GM21576 (cell line): Measurements from ENCODE around the gene MYNN.

Experiments used
- ATAC-seq: cut with Tn5 transposase; IDR thresholded peaks from one replicate; pipeline ENCODE4 v1.9.1; 2021; ENCODE audit warnings: mild to moderate bottlenecking, moderate library complexity; ENCODE audit not compliant: unreplicated experiment

The MYNN gene

DNA sequence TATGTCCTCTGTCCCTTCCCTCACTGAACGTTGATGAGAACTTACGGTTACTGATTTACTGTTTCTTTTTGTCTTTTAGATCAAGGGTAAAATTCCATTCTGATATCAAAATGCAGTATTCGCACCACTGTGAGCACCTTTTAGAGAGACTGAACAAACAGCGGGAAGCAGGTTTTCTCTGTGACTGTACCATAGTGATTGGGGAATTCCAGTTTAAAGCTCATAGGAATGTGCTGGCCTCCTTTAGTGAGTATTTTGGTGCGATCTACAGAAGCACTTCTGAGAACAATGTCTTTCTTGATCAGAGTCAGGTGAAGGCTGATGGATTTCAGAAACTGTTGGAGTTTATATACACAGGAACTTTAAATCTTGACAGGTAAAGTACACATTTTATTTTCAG lies 990 bp downstream of the MYNN start:
- ATAC-seq: no peak

DNA sequence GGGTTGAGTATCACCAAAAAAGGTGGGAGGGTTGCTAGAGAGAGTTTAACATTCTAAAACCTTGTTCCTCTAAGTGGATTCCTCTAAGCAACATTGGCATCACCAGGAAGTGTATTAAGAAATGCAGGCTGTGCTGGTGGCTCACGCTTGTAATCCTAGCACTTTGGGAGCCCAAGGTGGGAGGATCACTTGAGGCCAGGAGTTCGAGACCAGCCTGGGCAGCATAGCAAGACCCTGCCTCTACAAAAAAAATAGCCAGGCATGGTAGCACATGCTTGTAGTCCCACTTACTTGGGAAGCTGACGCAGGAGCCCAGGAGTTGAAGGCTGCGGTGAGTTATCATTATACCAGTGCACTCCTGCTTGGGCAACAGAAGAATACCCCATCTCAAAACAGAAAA lies 4.6 kb downstream of the MYNN start:
- ATAC-seq: no peak

DNA sequence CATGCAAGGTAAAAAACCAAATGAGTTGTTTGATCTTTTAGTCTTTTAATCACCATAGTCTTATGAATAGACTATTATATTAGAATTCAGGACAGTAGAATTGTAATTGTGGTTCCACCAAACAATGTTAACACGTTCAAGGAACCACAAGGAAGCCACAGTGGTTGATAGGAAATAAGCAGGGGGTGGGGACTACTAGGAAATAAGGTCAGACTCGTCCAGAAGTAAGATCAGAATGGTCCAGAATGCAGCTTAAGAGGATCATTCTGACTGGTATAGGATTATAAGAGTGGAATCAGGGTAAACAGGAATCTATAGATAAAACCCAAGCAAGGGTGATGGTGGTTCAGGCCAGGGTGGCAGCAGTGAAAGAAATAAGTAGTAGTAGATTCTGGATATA lies 7.5 kb downstream of the MYNN start:
- ATAC-seq: no peak

DNA sequence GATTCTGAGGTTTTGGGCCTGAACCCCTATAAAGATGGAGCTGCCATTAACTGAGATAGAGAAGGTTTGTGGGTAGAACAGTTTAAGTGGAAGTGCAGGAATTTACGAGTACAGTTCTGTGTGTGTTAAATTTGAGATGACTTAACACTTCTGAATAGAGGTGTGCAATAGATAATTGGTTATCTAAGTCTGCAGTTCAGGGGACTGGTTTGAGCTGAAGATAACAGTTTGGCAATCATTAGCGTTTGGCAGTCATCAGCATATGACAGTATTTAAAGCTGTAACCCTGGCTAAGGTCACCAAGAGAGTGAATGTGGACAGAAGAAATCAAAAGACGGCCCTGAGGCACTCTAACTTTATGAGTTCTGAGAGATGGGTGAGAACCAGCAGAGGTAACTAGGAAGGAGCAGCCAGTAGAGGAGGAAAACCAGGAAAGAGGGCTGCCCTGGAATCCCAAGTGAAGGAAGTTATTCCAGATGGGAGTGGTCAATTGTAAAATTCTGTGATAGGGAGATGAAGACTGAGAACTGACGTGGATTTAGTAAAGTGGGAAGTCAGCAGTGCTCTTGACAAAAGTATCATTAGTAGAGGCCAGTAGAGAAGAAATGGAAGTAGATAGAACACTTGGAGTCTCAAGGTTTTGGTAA lies 8.1 kb downstream of the MYNN start:
- ATAC-seq: no peak

DNA sequence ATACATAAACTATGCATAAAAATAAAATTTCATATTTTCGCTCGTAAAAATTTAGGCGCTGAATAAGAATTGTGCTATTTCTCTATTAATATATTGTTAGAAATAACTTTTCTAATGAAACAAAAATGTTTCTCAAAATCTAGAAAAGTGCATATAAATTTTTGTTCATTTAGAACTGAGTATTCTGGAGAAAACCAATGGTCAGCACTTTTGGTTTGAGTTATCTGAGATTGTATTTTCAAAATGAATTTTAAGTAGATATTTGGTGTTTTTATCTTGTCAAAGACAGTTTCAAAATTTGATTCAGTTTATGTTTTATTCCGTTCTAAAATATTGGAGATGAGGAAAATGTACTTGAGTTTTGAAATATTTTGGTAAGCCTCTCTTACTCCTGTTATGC lies 13.9 kb downstream of the MYNN start:
- no peak for ATAC-seq

DNA sequence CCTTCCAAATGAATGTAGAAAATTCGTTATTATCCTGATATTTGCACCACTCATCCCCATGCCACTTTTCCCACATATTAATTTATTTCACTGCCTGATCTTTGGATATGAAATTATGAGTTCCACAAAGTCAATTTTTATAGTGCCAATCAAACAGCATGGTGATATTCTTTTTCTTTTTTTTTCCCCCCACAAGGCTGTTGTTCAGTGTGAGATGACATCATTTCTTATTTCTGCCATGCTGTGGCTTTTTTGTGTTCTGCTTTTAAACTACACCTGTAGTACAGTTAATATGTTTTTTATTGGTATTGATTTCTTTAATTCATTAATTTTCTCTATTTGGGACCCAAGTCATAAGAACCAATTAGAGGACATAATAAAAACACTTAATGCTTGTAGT lies 14.6 kb downstream of the MYNN start:
- ATAC-seq: no peak

DNA sequence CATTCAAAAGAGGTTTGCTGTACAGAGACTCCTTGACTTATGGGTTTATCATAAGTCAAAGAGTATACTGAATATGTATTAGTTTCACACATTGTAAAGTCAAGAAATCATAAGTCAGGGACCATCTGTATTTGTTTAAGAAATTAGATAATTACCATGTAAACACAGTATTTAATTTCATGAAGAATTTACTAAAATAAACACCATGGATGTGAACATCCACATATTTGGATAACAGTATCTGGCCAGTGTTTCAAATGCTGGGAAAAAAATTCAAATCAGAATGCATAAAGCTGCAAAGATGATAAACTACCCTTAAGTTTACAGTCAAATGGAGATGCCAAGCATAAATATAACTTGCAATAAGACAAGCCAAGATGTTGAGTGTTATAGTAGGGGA lies 17.0 kb downstream of the MYNN start:
- ATAC-seq: no peak

DNA sequence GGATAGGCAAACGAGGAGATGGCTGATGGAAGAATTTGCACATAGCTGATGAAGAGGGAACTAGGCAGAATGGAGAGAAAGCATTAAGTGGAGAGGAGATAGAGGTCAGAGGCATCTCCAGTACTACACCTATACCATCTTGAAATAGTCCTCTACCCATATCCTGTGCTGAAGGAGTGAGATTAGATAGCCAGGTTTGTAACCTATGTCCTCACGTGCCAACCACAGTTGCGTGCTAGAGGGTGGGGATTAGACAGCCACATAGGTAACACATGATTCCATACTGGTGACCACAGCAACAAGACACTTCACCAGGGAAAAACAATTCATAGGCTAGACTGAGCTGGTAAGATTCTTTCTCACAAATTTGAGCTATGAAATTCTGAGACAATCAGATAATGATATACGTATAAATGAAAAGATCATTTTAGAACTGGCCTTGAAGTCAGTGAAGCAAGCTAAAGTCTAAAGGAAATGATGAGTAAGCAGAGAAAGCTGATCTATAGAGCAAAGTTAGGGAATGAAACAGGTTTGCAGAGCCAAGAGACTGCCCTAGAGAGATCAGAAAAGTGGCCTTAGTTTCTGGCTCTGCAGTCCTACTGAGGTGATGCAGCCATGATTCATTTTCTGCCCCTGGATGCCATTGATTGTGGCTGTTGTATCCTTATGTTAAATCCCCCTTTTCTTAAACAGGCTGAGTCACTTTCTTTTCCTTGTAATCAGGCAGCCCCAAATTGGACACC lies 17.7 kb downstream of the MYNN start:
- no peak for ATAC-seq

DNA sequence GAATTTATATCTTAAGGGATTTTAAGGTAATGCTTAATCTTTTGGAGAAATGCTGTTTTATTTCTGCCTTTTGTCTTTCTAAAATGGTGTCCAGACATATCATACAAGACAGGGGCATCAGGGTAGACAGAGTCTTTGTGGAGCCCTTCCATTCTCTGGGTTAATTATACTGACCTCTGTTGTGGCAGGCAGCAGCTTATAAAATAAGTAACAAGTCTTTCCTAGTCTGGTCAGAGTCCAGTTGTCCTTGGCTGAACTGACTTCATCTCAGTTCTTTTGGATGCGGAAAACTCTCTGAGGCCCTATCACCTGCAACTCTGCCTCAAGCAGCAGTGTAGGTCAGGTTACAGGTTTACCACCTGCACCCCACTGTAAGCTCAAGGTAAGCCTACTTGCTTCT lies 19.2 kb downstream of the MYNN start:
- no peak for ATAC-seq

DNA sequence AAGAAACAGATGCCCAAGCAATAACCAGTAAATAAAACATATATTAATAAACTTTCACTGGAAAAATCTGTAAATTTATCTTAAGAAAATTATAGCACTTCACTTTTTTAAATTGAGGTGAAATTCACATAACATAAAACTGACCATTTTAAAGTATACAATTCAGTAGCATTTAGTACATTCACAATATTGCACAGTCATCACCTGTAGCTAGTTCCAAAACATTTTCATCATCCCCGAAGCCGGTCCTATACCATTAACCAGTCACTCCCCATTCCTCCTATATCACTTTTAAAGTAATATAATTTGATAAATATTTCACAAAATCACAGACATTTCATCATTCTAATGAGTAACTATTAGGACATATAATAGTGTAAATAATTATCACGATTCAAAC lies 31.5 kb downstream of the MYNN start:
- no peak for ATAC-seq

DNA sequence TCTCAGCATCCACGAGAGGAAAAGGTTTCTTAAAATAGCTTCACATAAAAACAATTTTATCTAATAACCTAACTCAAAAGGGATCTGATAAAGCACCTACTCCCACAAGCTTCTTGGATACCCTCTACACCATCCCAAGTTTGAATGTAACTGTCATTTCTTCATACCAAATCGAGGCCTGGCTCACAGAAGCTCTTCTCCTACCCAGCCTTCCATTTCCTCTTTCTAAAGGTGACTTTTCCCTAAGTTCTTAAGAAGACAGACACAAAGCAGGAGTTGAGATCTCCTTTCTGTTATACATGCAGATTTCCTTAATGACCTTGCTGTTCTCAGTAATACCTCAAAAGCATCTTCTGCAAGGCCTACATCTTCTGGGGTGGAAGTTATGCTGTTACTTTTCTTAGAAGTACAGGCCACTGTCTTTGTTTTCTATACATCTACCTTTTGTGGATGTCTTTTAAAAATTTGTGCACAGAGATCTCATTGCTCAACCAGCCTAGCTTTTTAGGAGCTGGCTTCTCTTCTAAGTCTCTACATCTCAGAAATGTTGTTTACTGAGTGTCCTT lies 36.1 kb downstream of the MYNN start:
- no peak for ATAC-seq

DNA sequence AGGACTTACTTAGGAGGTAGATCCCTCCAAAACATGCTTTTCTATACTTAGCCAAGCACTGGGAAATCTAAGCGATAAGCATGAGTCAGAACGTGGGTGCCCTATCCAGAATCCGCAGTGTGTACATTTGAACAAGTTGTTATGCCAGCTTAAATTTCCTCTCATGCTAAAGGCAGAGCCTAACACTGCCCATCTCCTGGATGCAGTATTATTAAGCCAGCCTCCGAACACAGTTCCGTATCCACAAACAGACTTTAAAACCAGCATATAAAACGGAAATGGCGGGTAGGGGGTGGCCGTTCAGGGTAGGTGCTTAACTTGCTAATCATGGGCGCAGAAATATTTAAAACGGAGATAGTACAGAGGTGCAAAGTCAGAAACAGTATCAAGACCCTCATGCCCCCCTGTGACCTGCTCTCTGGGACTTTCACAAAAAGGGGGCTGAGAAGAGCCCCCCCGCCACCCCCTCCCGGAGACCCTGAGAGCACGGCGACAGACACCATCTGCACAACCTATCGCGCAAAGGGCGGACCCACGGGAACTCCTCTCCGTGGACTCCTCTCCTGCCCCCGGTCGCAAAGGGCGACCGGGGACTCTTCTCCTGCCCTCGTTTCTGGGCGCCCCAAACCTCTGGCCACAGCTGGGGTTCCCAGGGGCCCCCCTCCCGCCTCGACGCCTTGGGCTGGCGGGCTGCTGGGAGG lies 38.6 kb downstream of the MYNN start:
- peak; percentile 6 for ATAC-seq

DNA sequence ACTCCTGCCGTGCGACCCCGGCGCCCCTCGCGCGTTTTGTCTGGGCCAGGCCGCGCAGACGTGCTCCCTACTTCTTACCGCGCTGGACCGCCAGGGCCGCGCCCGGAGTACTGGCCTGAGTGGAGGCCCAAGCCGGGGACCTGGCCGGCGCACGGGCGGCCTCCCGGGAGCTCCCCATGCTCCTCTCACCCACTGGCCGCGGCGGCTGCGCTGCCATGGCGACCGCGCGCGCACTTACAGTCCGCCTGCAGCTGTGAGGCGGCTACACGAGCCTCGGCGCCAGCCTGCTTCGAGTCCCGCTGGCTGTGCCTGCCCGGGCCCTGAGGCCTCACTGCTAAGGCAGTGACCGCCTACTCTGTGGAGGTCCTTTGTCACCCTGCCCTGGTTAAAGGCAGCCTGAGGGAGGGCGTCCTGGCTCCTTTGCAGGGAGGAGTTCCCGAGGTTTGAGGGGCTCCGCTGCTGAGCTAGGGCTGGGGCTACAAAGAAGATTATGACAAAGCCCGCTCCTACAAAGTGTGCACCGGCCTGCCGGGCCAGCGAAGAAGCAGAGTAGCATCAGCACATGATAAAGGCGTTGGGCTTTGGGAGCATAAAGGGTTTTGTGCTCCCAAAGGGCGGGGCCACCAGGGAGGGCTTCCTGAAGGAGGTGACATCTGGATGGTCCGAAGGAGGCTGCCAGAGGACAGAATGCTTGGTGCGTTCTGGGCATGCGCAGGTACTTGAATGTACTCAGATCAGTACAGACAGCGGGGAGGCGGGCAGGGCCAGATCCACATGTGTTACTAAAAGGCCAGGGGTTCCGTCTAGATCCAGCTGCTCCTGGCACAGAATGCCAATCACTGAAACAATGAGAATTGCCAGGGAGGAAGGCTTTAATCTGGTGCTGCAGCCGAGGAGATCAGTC lies 39.4 kb downstream of the MYNN start, which contains the start of the genes LRRC34 and LRRIQ4:
TSS of gene LRRC34 (minus strand) at position 573 of the 904 bp plus-strand sequence. CDS start at position 217, 356 bp downstream.
TSS of gene LRRIQ4 (plus strand) at position 539 of the 904 bp plus-strand sequence. CDS start 9,052 bp downstream, outside the sequence.
- peak; percentile 58 for ATAC-seq

DNA sequence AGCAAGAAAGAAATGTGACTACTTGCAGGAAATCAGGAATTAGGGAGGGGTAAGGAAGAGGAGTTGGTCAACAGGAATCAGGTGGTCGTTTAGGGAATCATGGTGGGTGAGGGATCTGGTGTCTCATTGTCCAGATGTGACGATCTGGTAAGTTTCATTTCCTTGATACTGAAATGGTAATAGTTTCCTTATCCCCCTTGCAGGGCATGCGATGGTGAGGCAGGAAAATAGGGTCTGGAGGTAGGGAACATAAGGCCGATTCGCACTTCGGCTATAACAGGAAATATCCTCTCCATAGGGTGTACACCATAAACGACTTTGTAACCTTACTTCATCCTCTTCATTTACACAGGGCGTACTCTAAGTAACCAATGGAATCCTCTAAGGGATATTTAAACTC lies 40.1 kb downstream of the MYNN start:
- ATAC-seq: no peak

DNA sequence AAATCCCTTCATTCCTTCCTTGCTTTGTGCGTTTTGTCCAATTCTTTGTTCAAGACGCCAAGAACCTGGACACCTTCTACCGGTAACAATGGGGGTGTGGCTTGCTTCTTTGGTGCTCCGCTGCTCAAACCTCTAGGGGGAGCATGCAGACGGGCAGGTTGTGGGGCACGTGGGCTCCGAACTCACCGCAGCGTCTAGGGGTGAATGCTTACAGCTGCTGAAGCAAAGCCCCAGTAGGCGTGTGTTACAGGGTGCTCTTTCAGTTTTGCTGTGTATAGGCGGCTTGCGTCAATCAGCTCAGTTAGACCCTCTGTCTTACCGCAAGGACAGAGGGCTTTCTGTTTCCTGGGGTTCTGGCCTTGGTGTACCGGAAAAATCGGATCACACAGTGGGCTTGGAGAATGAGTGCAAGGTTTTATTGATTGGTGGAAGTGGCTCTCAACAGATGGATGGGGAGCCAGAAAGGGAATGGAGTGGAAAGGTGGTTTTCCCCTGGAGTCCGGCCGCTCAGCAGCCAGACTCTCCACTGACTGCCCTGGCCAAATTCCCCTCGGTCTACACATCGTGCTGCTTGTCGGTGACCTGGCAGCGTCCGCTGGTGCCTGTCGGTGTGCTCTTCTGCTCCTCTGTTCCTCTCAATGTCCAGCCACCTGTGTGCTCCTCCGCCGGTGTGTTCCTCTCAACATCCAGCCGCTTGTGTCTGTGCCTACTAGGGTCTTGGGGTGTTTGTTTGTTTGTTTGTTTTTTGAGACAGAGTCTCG lies 40.7 kb downstream of the MYNN start:
- ATAC-seq: peak; percentile 83

DNA sequence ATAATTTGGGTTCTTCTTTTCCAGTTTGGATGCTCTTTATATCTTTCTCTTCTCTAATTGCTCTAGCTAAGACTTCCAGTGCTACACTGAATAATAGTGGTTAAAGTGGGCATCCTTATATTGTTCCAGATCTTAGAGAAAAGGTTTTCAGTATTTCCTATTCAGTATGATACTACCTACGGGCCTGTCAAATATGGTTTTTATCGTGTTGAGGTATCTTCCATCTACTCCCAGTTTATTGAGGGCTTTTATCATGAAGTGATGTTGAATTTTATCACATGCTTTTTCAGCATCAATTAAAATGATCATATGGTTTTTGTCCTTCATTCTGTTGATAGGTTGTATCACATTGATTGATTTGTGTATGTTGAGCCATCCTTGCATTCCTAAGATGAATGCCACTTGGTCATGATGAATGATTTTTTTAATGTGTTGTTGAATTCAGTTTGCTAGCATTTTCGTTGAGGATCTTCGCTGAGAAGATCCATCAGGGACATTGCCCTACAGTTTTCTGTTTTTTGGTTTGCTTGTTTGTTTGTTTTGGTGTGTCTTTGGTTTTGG lies 42.5 kb downstream of the MYNN start:
- ATAC-seq: no peak

DNA sequence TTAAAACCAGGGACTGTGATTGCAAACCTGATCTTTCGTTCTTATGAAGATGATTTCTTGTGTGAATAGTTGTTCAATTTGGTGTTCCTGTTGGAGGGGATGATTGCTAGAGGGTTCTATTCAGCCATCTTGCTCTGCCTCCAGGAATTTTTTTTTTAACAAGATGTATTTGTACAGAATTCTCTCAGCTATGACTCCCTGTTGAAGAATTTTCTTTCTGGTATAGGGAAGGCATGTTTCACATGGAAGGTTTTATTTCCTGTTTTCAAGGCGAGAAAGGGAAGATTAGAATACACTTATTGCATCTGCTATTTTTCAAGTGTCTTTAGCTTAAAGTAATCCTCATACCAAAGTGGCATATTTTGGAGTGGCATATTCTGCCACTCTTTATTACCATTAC lies 45.1 kb downstream of the MYNN start:
- ATAC-seq: no peak

DNA sequence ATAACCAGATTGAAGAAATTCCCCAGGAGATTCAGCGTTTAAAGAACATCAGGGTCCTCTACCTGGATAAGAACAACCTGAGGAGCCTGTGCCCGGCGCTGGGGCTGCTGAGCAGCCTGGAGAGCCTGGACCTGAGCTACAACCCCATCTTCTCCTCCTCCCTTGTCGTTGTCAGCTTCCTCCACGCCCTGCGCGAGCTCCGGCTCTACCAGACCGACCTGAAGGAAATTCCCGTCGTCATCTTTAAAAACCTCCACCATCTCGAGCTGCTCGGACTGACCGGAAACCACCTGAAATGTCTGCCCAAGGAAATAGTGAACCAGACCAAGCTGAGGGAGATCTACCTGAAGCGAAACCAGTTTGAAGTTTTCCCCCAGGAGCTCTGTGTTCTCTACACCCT lies 48.9 kb downstream of the MYNN start:
- no peak for ATAC-seq

DNA sequence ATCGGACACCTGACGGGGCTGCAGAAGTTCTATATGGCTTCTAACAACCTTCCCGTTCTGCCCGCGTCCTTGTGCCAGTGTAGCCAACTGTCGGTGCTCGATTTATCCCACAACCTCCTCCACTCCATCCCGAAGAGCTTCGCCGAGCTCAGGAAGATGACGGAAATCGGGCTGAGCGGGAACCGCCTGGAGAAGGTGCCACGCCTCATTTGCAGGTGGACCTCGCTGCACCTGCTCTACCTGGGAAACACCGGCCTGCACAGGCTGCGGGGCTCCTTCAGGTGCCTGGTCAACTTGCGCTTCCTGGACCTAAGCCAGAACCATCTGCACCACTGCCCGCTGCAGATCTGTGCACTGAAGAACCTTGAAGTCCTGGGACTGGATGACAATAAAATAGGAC lies 49.3 kb downstream of the MYNN start:
- ATAC-seq: no peak

DNA sequence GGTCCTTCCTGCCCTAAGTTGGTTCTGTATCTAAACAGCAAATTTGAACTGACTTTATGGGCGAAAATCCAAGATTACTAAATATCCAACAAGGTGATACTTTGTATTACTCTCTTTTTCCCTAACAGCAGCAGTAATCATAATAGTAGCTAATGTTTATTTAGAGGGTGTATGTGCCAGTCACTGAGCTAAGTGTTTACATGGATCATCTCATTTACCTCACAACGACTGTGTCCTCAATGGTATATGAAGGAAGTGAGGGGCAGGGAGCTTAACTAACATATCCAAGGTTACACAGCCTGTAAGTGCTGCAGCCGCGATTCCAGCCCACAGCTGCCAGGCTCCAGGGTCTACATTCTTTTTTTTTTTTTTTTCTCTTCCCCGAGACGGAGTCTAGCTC lies 49.8 kb downstream of the MYNN start:
- ATAC-seq: no peak
